ENCODE results near the gene SPARC. TPM values are rescaled to one million over a fixed set of nuclear protein-coding genes. Genes with fewer than 3 reads are reported as not detected.

SPARC gene
- total RNA-seq, 6 experiments from 2014 or later, result 62.2 to 277 (median 109) TPM

- no peaks in the 10 kb centered on the region for H3K27me3 ChIP-seq
- WGBS (ENCODE audit: insufficient coverage, low coverage, low lambda C conversion rate, missing lambda C conversion rate), result 39% methylated on average over 4 of the region's 4 CpGs
- peaks cover 0 to 5% (median 0%) of the 10 kb centered on the region in 4 donors for H3K4me1 ChIP-seq
- DNase-seq, result no peak
- intact Hi-C loops (cut with DNase I), result no loop called here
- H3K4me3 ChIP-seq, result no peak overlapping the region
- no peak for ATAC-seq
- H3K27ac ChIP-seq, result peak overlapping the region; percentile 57 to 86 (median 61)
- TF ChIP-seq CTCF (IDR thresholded peaks at IDR 0.05) (no peak), POLR2A (IDR thresholded peaks at IDR 0.05) (no peak)
- no peaks in the 10 kb centered on the region for H3K9me3 ChIP-seq
- no peaks in the 10 kb centered on the region for H3K36me3 ChIP-seq
Observed at GRCh38 chr5:151674626-151675610, 11.8 kb downstream of the SPARC start.

- H3K9me3 ChIP-seq, result no peaks in the 10 kb centered on the region
- DNase-seq (no peak), ATAC-seq (no peak)
- H3K4me3 ChIP-seq, result no peak overlapping the region
- TF ChIP-seq CTCF (IDR thresholded peaks at IDR 0.05) (no peak), POLR2A (IDR thresholded peaks at IDR 0.05) (no peak)
- intact Hi-C loops (cut with DNase I), result no loop called here
- peaks cover 0 to 5% (median 0%) of the 10 kb centered on the region in 4 donors for H3K4me1 ChIP-seq
- 76% methylated on average over 3 of the region's 4 CpGs for WGBS (ENCODE audit: insufficient coverage, low coverage, low lambda C conversion rate, missing lambda C conversion rate)
- no peaks in the 10 kb centered on the region for H3K27me3 ChIP-seq
- peak overlapping the region in 1 of 3 donors; percentile 65 for H3K27ac ChIP-seq
- no peaks in the 10 kb centered on the region for H3K36me3 ChIP-seq
Observed at GRCh38 chr5:151673421-151673820, 13.3 kb downstream of the SPARC start.

GRCh38 chr5:151672516-151672915 lies 14.2 kb downstream of the SPARC start:
- H3K27me3 ChIP-seq, result no peaks in the 10 kb centered on the region
- DNase-seq (no peak), ATAC-seq (no peak)
- no peaks in the 10 kb centered on the region for H3K36me3 ChIP-seq
- no peak overlapping the region for H3K4me3 ChIP-seq
- H3K27ac ChIP-seq, result peak overlapping the region; percentile 6 to 65 (median 51)
- 60% methylated on average over 1 of the region's 8 CpGs for WGBS (ENCODE audit: insufficient coverage, low coverage, low lambda C conversion rate, missing lambda C conversion rate)
- H3K4me1 ChIP-seq, result peaks cover 0 to 5% (median 0%) of the 10 kb centered on the region in 4 donors
- no peak for TF ChIP-seq POLR2A (IDR thresholded peaks at IDR 0.05)
- no peak for TF ChIP-seq CTCF (IDR thresholded peaks at IDR 0.05)
- no peaks in the 10 kb centered on the region for H3K9me3 ChIP-seq
- intact Hi-C loops (cut with DNase I), result no loop called here

- intact Hi-C loops (cut with DNase I), result no loop called here
- DNase-seq (peak in 1 of 3 donors; percentile 49), ATAC-seq (peak; percentile 57 to 71 (median 64))
- Histone ChIP-seq H3K4me3 (no peak overlapping the region), H3K27ac (peak overlapping the region; percentile 51 to 66 (median 65)), H3K27me3 (no peaks in the 10 kb centered on the region), H3K36me3 (no peaks in the 10 kb centered on the region), H3K4me1 (no peaks in the 10 kb centered on the region), H3K9me3 (no peaks in the 10 kb centered on the region)
- 63% methylated on average over 3 of the region's 4 CpGs for WGBS (ENCODE audit: insufficient coverage, low coverage, low lambda C conversion rate, missing lambda C conversion rate)
- TF ChIP-seq CTCF (IDR thresholded peaks at IDR 0.05) (no peak), POLR2A (IDR thresholded peaks at IDR 0.05) (no peak)
Observed at GRCh38 chr5:151671950-151672349, 14.8 kb downstream of the SPARC start.
